ENCODE measurements around the gene SARDH.

SARDH gene

GRCh38 chr9:133701321-133701980 lies 36.7 kb downstream of the SARDH start:
- peak; percentile 26 for DNase-seq (ENCODE audit: low read depth)
- TF ChIP-seq, protein P1, sequence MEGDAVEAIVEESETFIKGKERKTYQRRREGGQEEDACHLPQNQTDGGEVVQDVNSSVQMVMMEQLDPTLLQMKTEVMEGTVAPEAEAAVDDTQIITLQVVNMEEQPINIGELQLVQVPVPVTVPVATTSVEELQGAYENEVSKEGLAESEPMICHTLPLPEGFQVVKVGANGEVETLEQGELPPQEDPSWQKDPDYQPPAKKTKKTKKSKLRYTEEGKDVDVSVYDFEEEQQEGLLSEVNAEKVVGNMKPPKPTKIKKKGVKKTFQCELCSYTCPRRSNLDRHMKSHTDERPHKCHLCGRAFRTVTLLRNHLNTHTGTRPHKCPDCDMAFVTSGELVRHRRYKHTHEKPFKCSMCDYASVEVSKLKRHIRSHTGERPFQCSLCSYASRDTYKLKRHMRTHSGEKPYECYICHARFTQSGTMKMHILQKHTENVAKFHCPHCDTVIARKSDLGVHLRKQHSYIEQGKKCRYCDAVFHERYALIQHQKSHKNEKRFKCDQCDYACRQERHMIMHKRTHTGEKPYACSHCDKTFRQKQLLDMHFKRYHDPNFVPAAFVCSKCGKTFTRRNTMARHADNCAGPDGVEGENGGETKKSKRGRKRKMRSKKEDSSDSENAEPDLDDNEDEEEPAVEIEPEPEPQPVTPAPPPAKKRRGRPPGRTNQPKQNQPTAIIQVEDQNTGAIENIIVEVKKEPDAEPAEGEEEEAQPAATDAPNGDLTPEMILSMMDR (conservative IDR thresholded peaks at IDR 0.05; ENCODE audit: low read length), result no peak
- no peak overlapping the region for H3K4me3 ChIP-seq (ENCODE audit: low read length)

DNA sequence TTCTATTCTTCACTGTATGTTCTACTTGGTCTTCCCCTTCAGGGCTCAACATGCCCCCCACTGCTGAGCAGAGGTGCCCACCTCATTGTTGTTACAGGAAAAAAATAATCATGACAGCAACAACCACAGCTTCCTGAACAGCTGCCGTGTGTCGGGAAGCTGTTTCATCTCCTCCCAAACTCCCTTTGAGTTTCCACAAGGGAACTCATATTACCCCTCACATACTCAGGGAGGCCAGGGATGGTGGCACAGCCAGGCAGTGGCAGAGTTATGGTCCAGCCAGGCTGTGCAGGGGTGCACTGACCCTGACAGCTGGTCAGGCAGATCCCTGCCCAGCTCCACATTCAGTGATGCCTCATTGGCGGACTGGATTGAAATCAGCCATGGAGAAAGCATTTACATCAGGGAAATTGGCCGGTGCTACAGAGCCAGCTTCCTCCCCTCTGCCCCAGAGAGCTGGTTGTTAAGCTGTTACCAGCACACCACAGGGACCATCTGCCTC lies 37.3 kb downstream of the SARDH start:
- DNase-seq (ENCODE audit: low read depth), result no peak
- H3K4me3 ChIP-seq (ENCODE audit: low read length), result no peak overlapping the region
- TF ChIP-seq, protein P1 (conservative IDR thresholded peaks at IDR 0.05; ENCODE audit: low read length), result no peak

- H3K4me3 ChIP-seq (ENCODE audit: low read length), result no peak overlapping the region
- DNase-seq (ENCODE audit: low read depth), result no peak
- TF ChIP-seq, protein P1 (conservative IDR thresholded peaks at IDR 0.05; ENCODE audit: low read length), result no peak
These were observed 38.6 kb downstream of the SARDH start for GRCh38 chr9:133699546-133699945.

DNA sequence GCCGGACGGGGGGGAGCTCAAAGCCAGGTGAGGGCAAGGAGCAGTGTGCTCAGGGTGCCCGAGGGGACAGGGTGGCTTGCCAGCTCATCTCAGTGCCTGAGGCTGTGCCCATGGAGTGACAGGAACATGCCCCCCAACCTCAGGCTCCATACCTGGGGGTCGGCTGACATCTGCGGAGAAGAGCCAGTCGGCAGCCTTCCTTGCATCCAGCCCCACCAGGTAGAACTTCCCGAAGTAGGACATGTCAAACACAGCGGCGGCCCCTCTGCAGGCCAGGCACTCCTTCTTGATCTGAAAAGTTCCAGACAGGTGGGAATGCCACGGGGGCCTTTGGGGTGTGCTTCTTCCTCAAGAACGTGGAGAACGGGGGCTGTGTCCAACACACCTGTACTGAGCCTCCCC lies 42.1 kb downstream of the SARDH start:
- no peak for DNase-seq (ENCODE audit: low read depth)
- TF ChIP-seq, protein P1 (conservative IDR thresholded peaks at IDR 0.05; ENCODE audit: low read length), result no peak
- no peak overlapping the region for H3K4me3 ChIP-seq (ENCODE audit: low read length)

GRCh38 chr9:133694686-133695085 lies 43.5 kb downstream of the SARDH start:
- TF ChIP-seq, protein P1 (conservative IDR thresholded peaks at IDR 0.05; ENCODE audit: low read length), result no peak
- DNase-seq (ENCODE audit: low read depth), result no peak
- no peak overlapping the region for H3K4me3 ChIP-seq (ENCODE audit: low read length)

DNA sequence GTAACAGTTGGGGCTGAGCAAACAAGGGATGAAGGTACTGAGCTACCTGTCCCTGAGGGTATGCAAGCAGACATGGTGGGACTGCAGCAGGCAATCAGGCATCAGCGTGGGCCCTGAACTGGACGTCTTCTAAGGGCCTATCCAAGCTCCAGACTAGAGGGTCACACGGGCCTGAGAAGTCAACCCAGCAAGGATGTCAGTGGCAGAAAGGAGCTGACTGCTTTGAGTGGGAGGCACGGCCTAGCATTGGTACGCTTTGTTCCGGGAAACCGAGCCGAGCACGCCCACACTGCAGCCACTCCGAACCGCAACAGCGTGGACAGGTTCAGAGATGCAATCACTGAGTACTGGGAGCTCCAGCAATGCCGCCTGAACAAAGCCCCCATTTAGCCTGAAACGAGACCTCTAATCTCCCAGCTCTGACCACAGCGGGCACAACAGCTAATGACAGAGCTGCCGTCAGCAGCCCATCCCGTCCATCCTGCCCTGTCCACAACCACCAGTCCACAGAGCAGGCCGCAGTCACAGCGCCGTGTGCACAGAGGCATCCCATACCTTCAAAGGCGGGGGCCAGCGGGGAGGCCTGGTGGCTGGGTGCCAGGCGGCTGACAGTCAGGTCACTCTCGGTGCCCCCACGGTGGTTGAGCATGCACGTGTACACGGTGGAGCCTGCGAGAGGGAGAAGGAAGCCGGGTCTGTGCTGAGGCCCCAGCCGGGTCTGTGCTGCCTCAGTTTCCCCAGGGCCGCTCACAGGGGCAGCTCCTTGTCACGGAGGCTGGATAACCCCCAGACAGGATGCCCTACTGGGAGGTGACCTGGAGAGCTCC lies 44.2 kb downstream of the SARDH start:
- TF ChIP-seq, protein P1 (conservative IDR thresholded peaks at IDR 0.05; ENCODE audit: low read length), result no peak
- H3K4me3 ChIP-seq (ENCODE audit: low read length), result no peak overlapping the region
- DNase-seq (ENCODE audit: low read depth), result no peak
